Trophoblast cell (in vitro differentiated cells and primary cell): ENCODE results near the gene DEFB114.
A peak's percentile ranks its signal among the peaks of the same experiment; 100 is the strongest.

Experiments used
- DNase-seq, 2 donors: peaks; one replicate each; pipeline ENCODE4 v3.0.0-alpha.2; 2016
- H2AFZ ChIP-seq: 2 replicates; pipeline ENCODE4 v1.6.1; 2013; ENCODE audit warnings: low read length, moderate library complexity, mild to moderate bottlenecking; ENCODE audit not compliant: insufficient read depth, poor library complexity
- H2AK5ac ChIP-seq: 2 replicates; pipeline ENCODE4 v1.6.1; 2013; ENCODE audit warnings: mild to moderate bottlenecking, low read length
- H2BK120ac ChIP-seq: 2 replicates; pipeline ENCODE4 v1.6.1; 2013; ENCODE audit warnings: low read length, mild to moderate bottlenecking, moderate library complexity; ENCODE audit not compliant: insufficient read depth, poor library complexity
- H2BK12ac ChIP-seq: 2 replicates; pipeline ENCODE4 v1.6.1; 2013; ENCODE audit warnings: mild to moderate bottlenecking, low read length, moderate library complexity
- H2BK5ac ChIP-seq: 2 replicates; pipeline ENCODE4 v1.6.1; 2013; ENCODE audit warnings: low read length, low read depth, moderate library complexity, mild to moderate bottlenecking; ENCODE audit not compliant: poor library complexity
- H3K14ac ChIP-seq: 2 replicates; pipeline ENCODE4 v1.6.1; 2013; ENCODE audit warnings: mild to moderate bottlenecking, low read length
- H3K18ac ChIP-seq: 2 replicates; pipeline ENCODE4 v1.6.1; 2013; ENCODE audit warnings: mild to moderate bottlenecking, low read length
- H3K23ac ChIP-seq: 2 replicates; pipeline ENCODE4 v1.6.1; 2013; ENCODE audit warnings: low read length
- H3K27ac ChIP-seq: 2 replicates; pipeline ENCODE4 v1.5.1; 2013; ENCODE audit warnings: low read depth, mild to moderate bottlenecking, inconsistent platforms, low read length, moderate library complexity
- H3K27me3 ChIP-seq: 2 replicates; pipeline ENCODE4 v1.6.1; 2013; ENCODE audit warnings: inconsistent platforms, mild to moderate bottlenecking, low read length, moderate library complexity; ENCODE audit not compliant: insufficient read depth
- H3K36me3 ChIP-seq, 2 experiments: 1 replicate in 1 of 2; 2 replicates in 1 of 2; pipeline ENCODE4 v1.6.1; 2013; ENCODE audit warnings: low read length in 2 of 2, mild to moderate bottlenecking in 2 of 2, moderate library complexity in 1 of 2; ENCODE audit not compliant: insufficient read depth in 2 of 2, control insufficient read depth in 1 of 2
- H3K4ac ChIP-seq: 2 replicates; pipeline ENCODE4 v1.6.1; 2013; ENCODE audit warnings: low read depth, mild to moderate bottlenecking, low read length, moderate library complexity
- H3K4me1 ChIP-seq, 2 experiments: 1 replicate in 1 of 2; 2 replicates in 1 of 2; pipeline ENCODE4 v1.6.1; 2013; ENCODE audit warnings: low read length in 2 of 2, mild to moderate bottlenecking in 2 of 2, moderate library complexity in 1 of 2; ENCODE audit not compliant: insufficient read depth in 2 of 2, control insufficient read depth in 1 of 2
- H3K4me2 ChIP-seq: 2 replicates; pipeline ENCODE4 v1.6.1; 2013; ENCODE audit warnings: inconsistent platforms, mild to moderate bottlenecking, low read length, moderate library complexity
- H3K4me3 ChIP-seq: 2 replicates; pipeline ENCODE4 v1.5.1; 2013; ENCODE audit warnings: mild to moderate bottlenecking, low read depth, low read length, inconsistent platforms
- H3K79me1 ChIP-seq: one replicate; pipeline ENCODE4 v1.6.1; 2013; ENCODE audit warnings: low read length
- H3K79me2 ChIP-seq: 2 replicates; pipeline ENCODE4 v1.6.1; 2013; ENCODE audit warnings: low read length, mild to moderate bottlenecking; ENCODE audit not compliant: control insufficient read depth, insufficient read depth, poor library complexity
- H3K9ac ChIP-seq: 2 replicates; pipeline ENCODE4 v1.6.1; 2013; ENCODE audit warnings: mild to moderate bottlenecking, low read length
- H3K9me3 ChIP-seq: 2 replicates; pipeline ENCODE4 v1.6.1; 2013; ENCODE audit warnings: low read depth, mild to moderate bottlenecking, control low read depth, inconsistent platforms, low read length; ENCODE audit not compliant: insufficient read depth
- H4K12ac ChIP-seq: 2 replicates; pipeline ENCODE4 v1.6.1; 2013; ENCODE audit warnings: low read depth, mild to moderate bottlenecking, low read length, moderate library complexity
- H4K8ac ChIP-seq: 2 replicates; pipeline ENCODE4 v1.6.1; 2013; ENCODE audit warnings: low read depth, mild to moderate bottlenecking, low read length, moderate library complexity
- H4K91ac ChIP-seq: one replicate; pipeline ENCODE4 v1.6.1; 2013; ENCODE audit warnings: low read depth, mild to moderate bottlenecking, low read length, moderate library complexity
- WGBS: extraction: QIAGEN DNeasy Blood & Tissue Kit; methylation state at CpG from one replicate; pipeline ENCODE4 v1.1.7; 2013; ENCODE audit warnings: missing lambda C conversion rate; ENCODE audit not compliant: insufficient read length, insufficient coverage; ENCODE audit errors: extremely low coverage; 5-methylcytosine and 5-hydroxymethylcytosine counted together

Gene DEFB114

GRCh38 chr6:49988900-49989299 is 24.9 kb upstream of the DEFB114 start:
- no peak overlapping the region for H3K27ac ChIP-seq
- no CpG with 5 or more reads among the region's 2 CpGs for WGBS
- no peak overlapping the region for H4K12ac ChIP-seq
- no peak overlapping the region for H2BK120ac ChIP-seq
- H2BK12ac ChIP-seq, result no peak overlapping the region
- no peak overlapping the region for H3K4ac ChIP-seq
- no peak overlapping the region for H3K4me2 ChIP-seq
- no peak overlapping the region for H3K23ac ChIP-seq
- DNase-seq, result no peak
- H3K4me3 ChIP-seq, result no peak overlapping the region
- no peak overlapping the region for H4K8ac ChIP-seq
- H3K9ac ChIP-seq, result no peak overlapping the region
- H3K27me3 ChIP-seq, result no peaks in the 10 kb centered on the region
- H2AFZ ChIP-seq, result no peak overlapping the region
- no peak overlapping the region for H4K91ac ChIP-seq
- no peak overlapping the region for H2AK5ac ChIP-seq
- no peaks in the 10 kb centered on the region for H3K79me1 ChIP-seq
- no peaks in the 10 kb centered on the region for H3K4me1 ChIP-seq
- H3K79me2 ChIP-seq, result no peaks in the 10 kb centered on the region
- no peaks in the 10 kb centered on the region for H3K36me3 ChIP-seq
- H2BK5ac ChIP-seq, result no peak overlapping the region
- H3K18ac ChIP-seq, result no peak overlapping the region
- H3K9me3 ChIP-seq, result peaks cover 1% of the 10 kb centered on the region
- no peak overlapping the region for H3K14ac ChIP-seq

GRCh38 chr6:49987749-49988148 is 23.8 kb upstream of the DEFB114 start:
- peaks cover 1% of the 10 kb centered on the region for H3K9me3 ChIP-seq
- WGBS, result no CpG with 5 or more reads among the region's 2 CpGs
- H3K4ac ChIP-seq, result no peak overlapping the region
- no peak overlapping the region for H4K91ac ChIP-seq
- H3K4me1 ChIP-seq, result no peaks in the 10 kb centered on the region
- H4K8ac ChIP-seq, result no peak overlapping the region
- no peak overlapping the region for H2AK5ac ChIP-seq
- H2BK120ac ChIP-seq, result no peak overlapping the region
- no peak overlapping the region for H3K18ac ChIP-seq
- H3K36me3 ChIP-seq, result no peaks in the 10 kb centered on the region
- no peaks in the 10 kb centered on the region for H3K79me2 ChIP-seq
- no peaks in the 10 kb centered on the region for H3K79me1 ChIP-seq
- no peak overlapping the region for H2BK12ac ChIP-seq
- no peaks in the 10 kb centered on the region for H3K27me3 ChIP-seq
- H3K9ac ChIP-seq, result no peak overlapping the region
- no peak overlapping the region for H3K14ac ChIP-seq
- no peak overlapping the region for H2BK5ac ChIP-seq
- no peak overlapping the region for H2AFZ ChIP-seq
- no peak overlapping the region for H3K4me3 ChIP-seq
- no peak overlapping the region for H4K12ac ChIP-seq
- H3K4me2 ChIP-seq, result no peak overlapping the region
- H3K27ac ChIP-seq, result no peak overlapping the region
- H3K23ac ChIP-seq, result no peak overlapping the region
- no peak for DNase-seq

- H3K4me2 ChIP-seq, result no peak overlapping the region
- no peak overlapping the region for H2AK5ac ChIP-seq
- no peak for DNase-seq
- no peak overlapping the region for H2BK120ac ChIP-seq
- no peak overlapping the region for H3K4me3 ChIP-seq
- no peaks in the 10 kb centered on the region for H3K79me2 ChIP-seq
- H4K91ac ChIP-seq, result no peak overlapping the region
- H4K12ac ChIP-seq, result no peak overlapping the region
- no peaks in the 10 kb centered on the region for H3K79me1 ChIP-seq
- peaks cover 1% of the 10 kb centered on the region for H3K9me3 ChIP-seq
- no peak overlapping the region for H3K9ac ChIP-seq
- WGBS, result no CpG with 5 or more reads among the region's 1 CpG
- H3K27ac ChIP-seq, result no peak overlapping the region
- H2AFZ ChIP-seq, result no peak overlapping the region
- H3K14ac ChIP-seq, result no peak overlapping the region
- H3K4ac ChIP-seq, result no peak overlapping the region
- no peak overlapping the region for H2BK5ac ChIP-seq
- no peaks in the 10 kb centered on the region for H3K36me3 ChIP-seq
- no peak overlapping the region for H3K23ac ChIP-seq
- no peak overlapping the region for H3K18ac ChIP-seq
- no peak overlapping the region for H4K8ac ChIP-seq
- H2BK12ac ChIP-seq, result no peak overlapping the region
- no peaks in the 10 kb centered on the region for H3K27me3 ChIP-seq
- no peaks in the 10 kb centered on the region for H3K4me1 ChIP-seq
Observed at GRCh38 chr6:49986551-49986950, 22.6 kb upstream of the DEFB114 start.

- no peaks in the 10 kb centered on the region for H3K27me3 ChIP-seq
- H2AFZ ChIP-seq, result no peak overlapping the region
- no peak overlapping the region for H3K14ac ChIP-seq
- no peak overlapping the region for H2BK5ac ChIP-seq
- H3K79me2 ChIP-seq, result no peaks in the 10 kb centered on the region
- no peaks in the 10 kb centered on the region for H3K4me1 ChIP-seq
- H2BK12ac ChIP-seq, result no peak overlapping the region
- no peak overlapping the region for H4K12ac ChIP-seq
- H3K9me3 ChIP-seq, result no peaks in the 10 kb centered on the region
- H3K9ac ChIP-seq, result no peak overlapping the region
- H4K8ac ChIP-seq, result no peak overlapping the region
- H2BK120ac ChIP-seq, result no peak overlapping the region
- WGBS, result no CpG with 5 or more reads among the region's 2 CpGs
- H3K23ac ChIP-seq, result no peak overlapping the region
- no peak overlapping the region for H2AK5ac ChIP-seq
- H3K4me2 ChIP-seq, result no peak overlapping the region
- peak overlapping the region; percentile 34 for H3K27ac ChIP-seq
- no peaks in the 10 kb centered on the region for H3K79me1 ChIP-seq
- no peak overlapping the region for H3K4me3 ChIP-seq
- no peak overlapping the region for H3K18ac ChIP-seq
- no peak overlapping the region for H4K91ac ChIP-seq
- DNase-seq, result no peak
- H3K36me3 ChIP-seq, result no peaks in the 10 kb centered on the region
- H3K4ac ChIP-seq, result no peak overlapping the region
Observed at GRCh38 chr6:49982046-49982445, 18.1 kb upstream of the DEFB114 start.
